Heart right ventricle (tissue), 16 donors: Measurements from ENCODE around the gene DCX. TPM values are rescaled to one million over a fixed set of nuclear protein-coding genes. Genes with fewer than 3 reads are reported as not detected.

Source experiments
- ATAC-seq, 8 donors: fragments of 200-7000 bp; cut with Tn5 transposase; one replicate each; pipeline ENCODE4 v1.9.1; 2020; ENCODE audit warnings: mild to moderate bottlenecking in 8 of 8, moderate library complexity in 8 of 8, moderate number of reproducible peaks in 1 of 8
- DNase-seq, 2 donors: peaks; one replicate each; pipeline ENCODE4 v3.0.0-alpha.2; 2020
- H3K27ac ChIP-seq, 10 donors: fragments of 200-600 bp; sonication (generic) in 2 of 10; one replicate each; pipeline versions ENCODE4 v1.5.0 to v1.8.0; 2020 to 2022; ENCODE audit warnings: mild to moderate bottlenecking in 3 of 10
- H3K27me3 ChIP-seq, 7 donors: fragments of 200-600 bp; one replicate each; pipeline ENCODE4 v1.8.0; 2021 to 2022; ENCODE audit warnings: mild to moderate bottlenecking in 2 of 7
- H3K36me3 ChIP-seq, 9 donors: fragments of 200-600 bp; sonication (generic) in 1 of 9; one replicate each; pipeline versions ENCODE4 v1.5.0 to v1.8.0; 2020 to 2022; ENCODE audit warnings: mild to moderate bottlenecking in 2 of 9
- H3K4me1 ChIP-seq, 9 donors: fragments of 200-600 bp; sonication (generic) in 1 of 9; one replicate each; pipeline versions ENCODE4 v1.5.0 to v1.8.0; 2020 to 2022; ENCODE audit warnings: mild to moderate bottlenecking in 4 of 9
- H3K4me3 ChIP-seq, 10 donors: fragments of 200-600 bp; sonication (generic) in 2 of 10; one replicate each; pipeline versions ENCODE4 v1.5.0 to v1.8.0; 2020 to 2022; ENCODE audit warnings: mild to moderate bottlenecking in 7 of 10, moderate library complexity in 2 of 10
- H3K9me3 ChIP-seq, 11 donors: fragments of 200-600 bp in 10 of 11; sonication (generic) in 2 of 11; one replicate each; pipeline versions ENCODE4 v1.5.0 to v1.8.0; 2013 to 2022; ENCODE audit warnings: mild to moderate bottlenecking in 2 of 11, control low read depth in 1 of 11, moderate library complexity in 1 of 11
- CTCF ChIP-seq, 9 donors: fragments of 200-600 bp; sonication (generic) in 2 of 9; IDR thresholded peaks; one replicate each; pipeline versions ENCODE4 v1.5.0 to v1.8.0; 2021 to 2022; ENCODE audit warnings: antibody characterized with exemption in 9 of 9, mild to moderate bottlenecking in 5 of 9, moderate library complexity in 1 of 9
- WGBS, 2 donors: extraction: QIAGEN DNeasy Blood & Tissue Kit; methylation state at CpG; one replicate each; pipeline ENCODE4 v1.1.7; 2013; ENCODE audit warnings: inconsistent platforms in 1 of 2; 5-methylcytosine and 5-hydroxymethylcytosine counted together
- intact Hi-C, 10 donors: fragments of 100-400 bp; cut with DNase I; formaldehyde crosslinking; loops; one replicate each; pipeline versions ENCODE4 v1.11.1 to v1.14.2; 2022
- polyA plus RNA-seq, 2 donors: library from polyadenylated mRNA; stranded (reverse); fragments of 200-250 nt; gene quantifications; one replicate each; pipeline ENCODE4 v1.2.3, GENCODE V29; 2013
- total RNA-seq, 10 donors: library from RNA; stranded (reverse); fragmentation: NEBNext Ultra II Directional in 3 of 10; extraction: Animal tissue kit (Norgen Biotek cat#: 25700) in 3 of 10; gene quantifications; one replicate each; pipeline versions ENCODE4 v1.2.1 to v1.2.4, GENCODE V29; 2021 to 2023
- donor health status: Arrhythmogenic right ventricular cardiomyopathy.
- donor health status: ischemic (EF 13 %, LVEDD 7.1; RV severe dilation, severe dysfunction).
- donor health status: healthy with polysubstance abuse.
- donor health status: DM: no; HTN: yes; CAD: no.
- donor health status: DM: no; HTN: no; CAD: no.
- donor health status: ischemic (EF 25% LVEDD 6.9; RV normal size, moderate dysfunction).
- donor health status: ischemic (EF 25% LVEDD 5.7; RV mildly dilated, moderate dysfunction).
- donor health status: healthy.
- donor health status: DM: yes; HTN: yes; CAD: no.
- donor health status: Ischemic cardiomyopathy.
- donor health status: ischemic (EF 35%, LVEDD 5.7; RV mildly dilated, moderate dysfunction).
- donor health status: nonischemic (EF 11% LVEDD 7.7; RV severe dilation, severe dysfunction).
- donor health status: DM: yes; HTN: yes; CAD: no.
- donor health status: PGD.
- donor health status: ischemic (EF 29% LVEDD 5.4; RV normal size, mild dysfunction).
- donor health status: nonischemic (EF 23%, LVEDD 6.1; RV moderate dilation, normal function).

The DCX gene
- total and polyA plus RNA-seq, 12 donors, result under 0.01 to 0.18 (median 0.09) TPM; not detected in 3

- Histone ChIP-seq H3K9me3 (no peaks in the 10 kb centered on the region), H3K4me1 (no peaks in the 10 kb centered on the region), H3K27ac (no peak overlapping the region), H3K27me3 (peaks cover 0 to 40% (median 0%) of the 10 kb centered on the region in 7 donors), H3K36me3 (no peaks in the 10 kb centered on the region), H3K4me3 (no peak overlapping the region)
- no peak for TF ChIP-seq CTCF (IDR thresholded peaks at IDR 0.05)
- WGBS, 2 donors, result 43 to 63% methylated on average over 2 of the region's 2 CpGs
- intact Hi-C loops, result no loop called here
- ATAC-seq (no peak), DNase-seq (no peak)
Observed at GRCh38 chrX:111431001-111431400, 19.0 kb upstream of the DCX start.

- 37 to 49% methylated on average over 2 of the region's 2 CpGs for WGBS, 2 donors
- H3K27ac ChIP-seq, result no peak overlapping the region
- ATAC-seq (no peak), DNase-seq (no peak)
- no peaks in the 10 kb centered on the region for H3K4me1 ChIP-seq
- no peaks in the 10 kb centered on the region for H3K9me3 ChIP-seq
- no peak overlapping the region for H3K4me3 ChIP-seq
- intact Hi-C loops, result no loop called here
- no peaks in the 10 kb centered on the region for H3K36me3 ChIP-seq
- peaks cover 0 to 60% (median 0%) of the 10 kb centered on the region in 7 donors for H3K27me3 ChIP-seq
- no peak for TF ChIP-seq CTCF (IDR thresholded peaks at IDR 0.05)
Observed at GRCh38 chrX:111411557-111411956, 435 bp downstream of the DCX start.

GRCh38 chrX:111410590-111411078 lies 1.4 kb downstream of the DCX start:
- Histone ChIP-seq H3K36me3 (no peaks in the 10 kb centered on the region), H3K4me1 (no peaks in the 10 kb centered on the region), H3K27ac (no peak overlapping the region), H3K9me3 (no peaks in the 10 kb centered on the region), H3K27me3 (peaks cover 0 to 64% (median 0%) of the 10 kb centered on the region in 7 donors), H3K4me3 (no peak overlapping the region)
- no peak for DNase-seq
- intact Hi-C loops, result no loop called here
- no peak for TF ChIP-seq CTCF (IDR thresholded peaks at IDR 0.05)
- 22 to 26% methylated on average over 2 of the region's 2 CpGs for WGBS, 2 donors
- no peak for ATAC-seq

- intact Hi-C loops, result no loop called here
Observed at GRCh38 chrX:111409326-111409725, 2.7 kb downstream of the DCX start.

More at GRCh38 chrX:111409326-111409725, 2.7 kb downstream of the DCX start:
- WGBS, 2 donors, result 82 to 87% methylated on average over 3 of the region's 3 CpGs
- no peak overlapping the region for H3K27ac ChIP-seq
- ATAC-seq (no peak), DNase-seq (no peak)
- peaks cover 0 to 72% (median 0%) of the 10 kb centered on the region in 7 donors for H3K27me3 ChIP-seq
- no peaks in the 10 kb centered on the region for H3K36me3 ChIP-seq
- no peaks in the 10 kb centered on the region for H3K4me1 ChIP-seq
- TF ChIP-seq CTCF (IDR thresholded peaks at IDR 0.05), result no peak
- no peaks in the 10 kb centered on the region for H3K9me3 ChIP-seq
- no peak overlapping the region for H3K4me3 ChIP-seq
